Measurements from ENCODE around the gene PTGIR.

DNA sequence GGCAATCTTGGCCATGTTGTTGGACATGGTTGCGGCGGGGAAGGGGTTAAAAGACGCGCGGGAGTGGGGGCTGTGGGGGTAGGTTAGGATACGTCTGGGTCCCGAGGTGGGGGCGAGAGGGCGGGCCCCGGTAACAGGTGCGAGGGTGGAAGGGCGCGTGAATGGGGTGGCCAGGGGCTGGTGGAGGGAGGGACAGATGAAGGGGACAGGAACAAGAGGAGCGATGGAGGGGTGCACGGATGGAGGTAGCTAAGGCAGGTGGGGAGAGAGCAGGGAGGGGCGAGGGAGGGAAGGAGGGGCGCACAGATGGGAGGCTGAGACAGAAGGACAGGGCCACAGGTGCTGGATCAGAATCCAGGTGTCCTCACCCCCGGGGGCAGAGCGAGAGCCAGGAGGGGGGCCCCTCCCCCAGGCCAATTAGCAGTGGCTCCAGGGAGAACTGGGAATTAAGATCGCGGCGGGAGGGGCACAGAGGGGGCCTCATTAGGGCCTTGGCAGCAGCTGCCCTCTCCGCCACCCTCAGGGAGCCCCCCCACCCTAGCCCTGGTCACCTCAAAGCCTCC is 9.8 kb upstream of the PTGIR start:
- TF ChIP-seq, protein P1, sequence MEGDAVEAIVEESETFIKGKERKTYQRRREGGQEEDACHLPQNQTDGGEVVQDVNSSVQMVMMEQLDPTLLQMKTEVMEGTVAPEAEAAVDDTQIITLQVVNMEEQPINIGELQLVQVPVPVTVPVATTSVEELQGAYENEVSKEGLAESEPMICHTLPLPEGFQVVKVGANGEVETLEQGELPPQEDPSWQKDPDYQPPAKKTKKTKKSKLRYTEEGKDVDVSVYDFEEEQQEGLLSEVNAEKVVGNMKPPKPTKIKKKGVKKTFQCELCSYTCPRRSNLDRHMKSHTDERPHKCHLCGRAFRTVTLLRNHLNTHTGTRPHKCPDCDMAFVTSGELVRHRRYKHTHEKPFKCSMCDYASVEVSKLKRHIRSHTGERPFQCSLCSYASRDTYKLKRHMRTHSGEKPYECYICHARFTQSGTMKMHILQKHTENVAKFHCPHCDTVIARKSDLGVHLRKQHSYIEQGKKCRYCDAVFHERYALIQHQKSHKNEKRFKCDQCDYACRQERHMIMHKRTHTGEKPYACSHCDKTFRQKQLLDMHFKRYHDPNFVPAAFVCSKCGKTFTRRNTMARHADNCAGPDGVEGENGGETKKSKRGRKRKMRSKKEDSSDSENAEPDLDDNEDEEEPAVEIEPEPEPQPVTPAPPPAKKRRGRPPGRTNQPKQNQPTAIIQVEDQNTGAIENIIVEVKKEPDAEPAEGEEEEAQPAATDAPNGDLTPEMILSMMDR (conservative IDR thresholded peaks at IDR 0.05; ENCODE audit: low read length), result no peak
- TF ChIP-seq EZH2phosphoT487 (IDR thresholded peaks at IDR 0.05; ENCODE audit: borderline replicate concordance), result no peak
